ENCODE measurements around the gene LIMS2.
A peak's percentile ranks its signal among the peaks of the same experiment; 100 is the strongest.

DNA sequence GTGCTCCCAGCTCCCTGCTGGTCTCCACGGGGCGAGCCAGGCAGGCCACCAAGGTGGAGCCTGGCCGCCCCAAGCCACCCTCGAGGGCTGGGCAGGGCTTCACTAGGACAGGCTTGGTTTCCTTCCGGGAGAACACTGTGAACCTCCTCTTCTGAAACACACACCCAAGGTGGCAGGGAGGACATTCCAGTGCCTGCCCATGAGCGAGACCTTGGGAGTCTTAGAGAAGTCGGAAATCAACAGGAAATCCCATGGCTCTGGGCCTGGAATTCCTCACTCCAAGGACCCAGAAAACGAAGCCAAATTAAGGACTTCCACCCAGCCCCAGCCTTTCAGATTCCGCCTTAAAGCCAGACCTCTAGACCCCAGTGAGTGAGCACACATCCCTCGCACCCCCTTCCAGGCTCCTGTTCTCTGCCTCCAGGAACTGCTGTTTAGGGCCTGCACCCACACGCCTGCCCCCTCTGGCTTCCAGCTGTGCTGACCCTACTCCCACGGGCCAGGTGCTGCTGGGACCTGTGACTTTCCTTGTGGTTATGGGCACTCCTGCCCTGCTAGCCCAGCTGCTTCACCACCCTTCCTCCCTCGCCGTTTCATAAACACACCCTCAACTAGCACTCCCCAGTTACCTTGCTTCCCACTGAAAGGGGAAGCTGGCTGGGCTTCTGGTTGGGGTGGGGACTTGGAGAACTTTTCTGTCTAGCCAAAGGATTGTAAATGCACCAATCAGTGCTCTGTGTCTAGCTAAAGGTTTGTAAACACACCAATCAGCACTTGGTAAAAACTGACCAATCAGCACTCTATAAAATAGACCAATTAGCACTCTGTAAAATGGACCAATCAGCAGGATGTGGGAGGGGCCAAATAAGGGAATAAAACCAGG, 15.7 kb downstream of the LIMS2 start:
- TF ChIP-seq POLR2A (IDR thresholded peaks at IDR 0.05; ENCODE audit: low read depth) (no peak), EP300 (IDR thresholded peaks at IDR 0.05) (no peak), POLR2AphosphoS5 (IDR thresholded peaks at IDR 0.05) (peak; percentile 63 to 69)
- TF ChIP-seq, protein P1, sequence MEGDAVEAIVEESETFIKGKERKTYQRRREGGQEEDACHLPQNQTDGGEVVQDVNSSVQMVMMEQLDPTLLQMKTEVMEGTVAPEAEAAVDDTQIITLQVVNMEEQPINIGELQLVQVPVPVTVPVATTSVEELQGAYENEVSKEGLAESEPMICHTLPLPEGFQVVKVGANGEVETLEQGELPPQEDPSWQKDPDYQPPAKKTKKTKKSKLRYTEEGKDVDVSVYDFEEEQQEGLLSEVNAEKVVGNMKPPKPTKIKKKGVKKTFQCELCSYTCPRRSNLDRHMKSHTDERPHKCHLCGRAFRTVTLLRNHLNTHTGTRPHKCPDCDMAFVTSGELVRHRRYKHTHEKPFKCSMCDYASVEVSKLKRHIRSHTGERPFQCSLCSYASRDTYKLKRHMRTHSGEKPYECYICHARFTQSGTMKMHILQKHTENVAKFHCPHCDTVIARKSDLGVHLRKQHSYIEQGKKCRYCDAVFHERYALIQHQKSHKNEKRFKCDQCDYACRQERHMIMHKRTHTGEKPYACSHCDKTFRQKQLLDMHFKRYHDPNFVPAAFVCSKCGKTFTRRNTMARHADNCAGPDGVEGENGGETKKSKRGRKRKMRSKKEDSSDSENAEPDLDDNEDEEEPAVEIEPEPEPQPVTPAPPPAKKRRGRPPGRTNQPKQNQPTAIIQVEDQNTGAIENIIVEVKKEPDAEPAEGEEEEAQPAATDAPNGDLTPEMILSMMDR (IDR thresholded peaks at IDR 0.05) = no peak
